Astrocyte (in vitro differentiated cells and primary cell): Measurements from ENCODE around the gene RASAL1. TPM values are rescaled to one million over a fixed set of nuclear protein-coding genes. Genes with fewer than 3 reads are reported as not detected.

Experiments
- DNase-seq: peaks from one replicate; pipeline ENCODE4 v3.0.0-alpha.2; 2010; ENCODE audit warnings: low read depth
- FAIRE-seq: peaks from 2 replicates; lab custom pipeline; 2011; peaks lifted over from hg19 to GRCh38; lab: Jason Lieb, UNC
- H2AFZ ChIP-seq: 2 replicates; pipeline ENCODE4 v1.6.0; 2012; ENCODE audit warnings: low read depth, low read length, inconsistent platforms
- H3K27ac ChIP-seq: 2 replicates; pipeline ENCODE4 v1.5.1; 2011; ENCODE audit warnings: low read depth, low read length, inconsistent platforms
- H3K27me3 ChIP-seq: 2 replicates; pipeline ENCODE4 v1.6.0; 2011; ENCODE audit warnings: low read length, inconsistent platforms; ENCODE audit not compliant: insufficient read depth
- H3K36me3 ChIP-seq: 2 replicates; pipeline ENCODE4 v1.5.1; 2011; ENCODE audit warnings: low read length, inconsistent platforms; ENCODE audit not compliant: insufficient read depth
- H3K4me1 ChIP-seq: 2 replicates; pipeline ENCODE4 v1.5.1; 2011; ENCODE audit warnings: low read length, inconsistent platforms; ENCODE audit not compliant: insufficient read depth
- H3K4me2 ChIP-seq: 2 replicates; pipeline ENCODE4 v1.6.0; 2012; ENCODE audit warnings: low read length, inconsistent platforms
- H3K4me3 ChIP-seq: 2 replicates; pipeline ENCODE4 v1.5.1; 2011; ENCODE audit warnings: low read depth, mild to moderate bottlenecking, low read length, inconsistent platforms; ENCODE audit not compliant: insufficient read depth
- H3K79me2 ChIP-seq: 2 replicates; pipeline ENCODE4 v1.6.0; 2012; ENCODE audit warnings: mild to moderate bottlenecking, low read length, inconsistent platforms; ENCODE audit not compliant: insufficient read depth
- H3K9ac ChIP-seq: 2 replicates; pipeline ENCODE4 v1.6.0; 2012; ENCODE audit warnings: mild to moderate bottlenecking, low read length, inconsistent platforms
- H3K9me3 ChIP-seq: 2 replicates; pipeline ENCODE4 v1.5.1; 2012; ENCODE audit warnings: low read depth, mild to moderate bottlenecking, low read length, inconsistent platforms; ENCODE audit not compliant: insufficient read depth
- H4K20me1 ChIP-seq: 2 replicates; pipeline ENCODE4 v1.6.0; 2012; ENCODE audit warnings: low read length, inconsistent platforms; ENCODE audit not compliant: insufficient read depth
- H3K27ac Mint-ChIP-seq: one replicate; pipeline ENCODE4 v1.8.0; 2021; ENCODE audit warnings: mild to moderate bottlenecking, mixed read lengths; ENCODE audit not compliant: unreplicated experiment
- H3K27me3 Mint-ChIP-seq: one replicate; pipeline ENCODE4 v1.8.0; 2021; ENCODE audit warnings: low read depth, mixed read lengths; ENCODE audit not compliant: unreplicated experiment
- H3K36me3 Mint-ChIP-seq: one replicate; pipeline ENCODE4 v1.8.0; 2021; ENCODE audit warnings: low read depth, mixed read lengths; ENCODE audit not compliant: unreplicated experiment
- H3K4me1 Mint-ChIP-seq: one replicate; pipeline ENCODE4 v1.8.0; 2021; ENCODE audit warnings: low read depth, mixed read lengths; ENCODE audit not compliant: unreplicated experiment
- H3K4me3 Mint-ChIP-seq: one replicate; pipeline ENCODE4 v1.8.0; 2021; ENCODE audit warnings: mild to moderate bottlenecking, moderate library complexity, mixed read lengths; ENCODE audit not compliant: unreplicated experiment
- H3K9me3 Mint-ChIP-seq: one replicate; pipeline ENCODE4 v1.8.0; 2021; ENCODE audit warnings: mild to moderate bottlenecking, mixed read lengths; ENCODE audit not compliant: unreplicated experiment
- EZH2 ChIP-seq: IDR thresholded peaks from 2 replicates; pipeline ENCODE4 v1.6.1; 2012; ENCODE audit warnings: mild to moderate bottlenecking, low read length, inconsistent platforms; ENCODE audit not compliant: insufficient read depth
- total RNA-seq: library from RNA; stranded (reverse); gene quantifications from 2 replicates; pipeline ENCODE4 v1.2.1, GENCODE V29; 2021
- TF ChIP-seq, protein P1 (sequence below): IDR thresholded peaks from 2 replicates; pipeline ENCODE4 v1.5.1; 2011; ENCODE audit warnings: low read depth, mild to moderate bottlenecking, inconsistent platforms, low read length, moderate library complexity; ENCODE audit not compliant: insufficient read depth

RASAL1 gene
- total RNA-seq, 1 donor from 2014 or later, result 0.48 TPM

DNA sequence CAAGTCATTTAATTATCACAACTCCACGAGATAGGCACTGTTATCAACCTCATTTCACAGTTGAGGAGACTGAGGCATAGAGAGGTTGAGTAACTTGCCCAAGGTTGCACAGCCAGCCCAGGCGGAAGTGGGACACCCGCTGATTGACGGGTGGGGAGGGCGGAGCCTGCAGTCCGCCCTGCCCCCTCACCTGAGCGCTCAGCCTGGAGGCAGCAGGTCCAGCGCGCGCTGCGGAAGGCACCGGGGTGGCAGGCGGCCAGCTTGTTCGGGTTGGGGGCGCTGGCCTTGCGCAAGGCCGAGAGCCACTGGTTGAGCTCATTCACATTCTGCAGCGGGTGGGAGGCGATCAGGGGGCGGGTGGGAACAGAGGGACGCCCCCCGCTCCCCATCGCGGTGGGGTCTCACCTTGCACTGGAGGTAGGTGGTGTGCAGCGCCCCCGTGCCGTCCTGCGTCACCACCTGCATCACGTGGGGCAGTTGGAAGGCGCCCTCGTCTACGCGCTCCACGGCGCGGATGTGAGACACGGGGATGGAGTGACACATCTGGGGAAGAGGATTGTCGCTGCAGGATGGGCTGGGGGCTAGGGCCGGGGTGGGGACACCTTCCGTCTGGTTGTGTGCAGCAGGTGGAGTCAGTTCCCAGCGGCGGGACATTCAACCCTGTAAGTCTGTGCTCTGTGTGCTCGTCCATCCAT lies 31.7 kb downstream of the RASAL1 start:
- Mint-ChIP-seq H3K27ac (no peak overlapping the region), H3K4me1 (no peaks in the 10 kb centered on the region), H3K4me3 (no peak overlapping the region), H3K27me3 (peaks cover 59% of the 10 kb centered on the region), H3K36me3 (peaks cover 1% of the 10 kb centered on the region), H3K9me3 (no peaks in the 10 kb centered on the region)
- Histone ChIP-seq H3K9me3 (no peaks in the 10 kb centered on the region), H3K4me3 (no peak overlapping the region), H3K27ac (no peak overlapping the region), H3K4me2 (no peak overlapping the region), H2AFZ (peak overlapping the region; percentile 10), H4K20me1 (no peaks in the 10 kb centered on the region), H3K27me3 (peaks cover 3% of the 10 kb centered on the region), H3K4me1 (no peaks in the 10 kb centered on the region), H3K79me2 (no peaks in the 10 kb centered on the region), H3K36me3 (no peaks in the 10 kb centered on the region), H3K9ac (no peak overlapping the region)
- FAIRE-seq, result no peak
- TF ChIP-seq, protein P1, sequence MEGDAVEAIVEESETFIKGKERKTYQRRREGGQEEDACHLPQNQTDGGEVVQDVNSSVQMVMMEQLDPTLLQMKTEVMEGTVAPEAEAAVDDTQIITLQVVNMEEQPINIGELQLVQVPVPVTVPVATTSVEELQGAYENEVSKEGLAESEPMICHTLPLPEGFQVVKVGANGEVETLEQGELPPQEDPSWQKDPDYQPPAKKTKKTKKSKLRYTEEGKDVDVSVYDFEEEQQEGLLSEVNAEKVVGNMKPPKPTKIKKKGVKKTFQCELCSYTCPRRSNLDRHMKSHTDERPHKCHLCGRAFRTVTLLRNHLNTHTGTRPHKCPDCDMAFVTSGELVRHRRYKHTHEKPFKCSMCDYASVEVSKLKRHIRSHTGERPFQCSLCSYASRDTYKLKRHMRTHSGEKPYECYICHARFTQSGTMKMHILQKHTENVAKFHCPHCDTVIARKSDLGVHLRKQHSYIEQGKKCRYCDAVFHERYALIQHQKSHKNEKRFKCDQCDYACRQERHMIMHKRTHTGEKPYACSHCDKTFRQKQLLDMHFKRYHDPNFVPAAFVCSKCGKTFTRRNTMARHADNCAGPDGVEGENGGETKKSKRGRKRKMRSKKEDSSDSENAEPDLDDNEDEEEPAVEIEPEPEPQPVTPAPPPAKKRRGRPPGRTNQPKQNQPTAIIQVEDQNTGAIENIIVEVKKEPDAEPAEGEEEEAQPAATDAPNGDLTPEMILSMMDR, result no peak
- no peak for TF ChIP-seq EZH2
- no peak for DNase-seq

DNA sequence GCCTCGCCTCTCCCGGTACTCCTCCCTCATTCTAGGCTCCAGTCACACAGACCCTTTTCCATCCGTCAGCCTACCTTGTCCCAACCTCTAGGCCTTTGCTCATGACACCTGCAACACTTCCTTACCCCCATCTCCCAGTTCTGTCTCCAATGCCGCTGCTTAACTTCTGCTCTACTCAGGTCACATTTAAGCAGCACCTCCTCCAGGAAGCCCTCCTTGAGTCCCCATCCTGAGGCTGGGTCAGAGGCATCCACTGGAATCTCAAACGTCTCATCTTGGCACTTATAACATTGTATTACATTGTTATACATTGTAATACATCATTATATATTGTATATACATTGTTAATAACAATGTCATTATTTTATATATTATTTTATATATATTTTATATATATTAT lies 32.8 kb downstream of the RASAL1 start:
- Mint-ChIP-seq H3K4me1 (peaks cover 2% of the 10 kb centered on the region), H3K4me3 (no peak overlapping the region), H3K27me3 (peaks cover 58% of the 10 kb centered on the region), H3K27ac (no peak overlapping the region), H3K9me3 (no peaks in the 10 kb centered on the region), H3K36me3 (peaks cover 1% of the 10 kb centered on the region)
- H3K27ac ChIP-seq, result no peak overlapping the region
- no peaks in the 10 kb centered on the region for H3K36me3 ChIP-seq
- TF ChIP-seq, protein P1, result no peak
- TF ChIP-seq EZH2, result no peak
- H3K79me2 ChIP-seq, result no peaks in the 10 kb centered on the region
- no peak for DNase-seq
- H3K4me1 ChIP-seq, result peaks cover 4% of the 10 kb centered on the region
- H2AFZ ChIP-seq, result no peak overlapping the region
- no peak overlapping the region for H3K4me3 ChIP-seq
- H4K20me1 ChIP-seq, result no peaks in the 10 kb centered on the region
- H3K27me3 ChIP-seq, result peaks cover 3% of the 10 kb centered on the region
- no peaks in the 10 kb centered on the region for H3K9me3 ChIP-seq
- H3K4me2 ChIP-seq, result no peak overlapping the region
- no peak for FAIRE-seq
- no peak overlapping the region for H3K9ac ChIP-seq

DNA sequence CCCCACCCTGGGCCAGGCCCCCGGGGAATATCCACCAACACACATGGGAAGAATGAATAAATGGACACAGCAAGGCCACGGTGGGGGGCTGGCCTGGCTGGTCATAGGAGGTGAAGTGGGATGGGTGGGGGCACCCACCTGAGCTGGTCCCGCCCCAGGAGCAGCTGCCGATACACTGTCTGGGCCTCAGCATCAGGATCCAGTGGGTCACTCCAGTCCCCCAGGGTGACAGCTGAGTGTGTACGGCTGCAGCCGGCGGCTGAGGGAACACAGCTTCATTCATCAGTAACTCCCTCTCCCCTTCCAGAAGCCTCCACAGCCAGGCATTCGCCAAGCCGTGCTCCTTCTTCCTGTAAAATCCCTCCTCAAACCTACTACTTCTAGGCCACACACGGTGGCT lies 33.8 kb downstream of the RASAL1 start:
- H3K27ac ChIP-seq, result no peak overlapping the region

More for the DNA sequence above, 33.8 kb downstream of the RASAL1 start:
- H3K79me2 ChIP-seq, result no peaks in the 10 kb centered on the region
- no peaks in the 10 kb centered on the region for H3K9me3 ChIP-seq
- Mint-ChIP-seq H3K27ac (no peak overlapping the region), H3K4me1 (peaks cover 2% of the 10 kb centered on the region), H3K9me3 (no peaks in the 10 kb centered on the region), H3K27me3 (peaks cover 50% of the 10 kb centered on the region), H3K4me3 (no peak overlapping the region), H3K36me3 (peaks cover 1% of the 10 kb centered on the region)
- H3K4me3 ChIP-seq, result no peak overlapping the region
- H3K36me3 ChIP-seq, result no peaks in the 10 kb centered on the region
- H3K4me2 ChIP-seq, result no peak overlapping the region
- no peak for TF ChIP-seq EZH2
- H3K4me1 ChIP-seq, result peaks cover 5% of the 10 kb centered on the region
- H4K20me1 ChIP-seq, result no peaks in the 10 kb centered on the region
- FAIRE-seq (no peak), DNase-seq (no peak)
- no peak overlapping the region for H3K9ac ChIP-seq
- peaks cover 3% of the 10 kb centered on the region for H3K27me3 ChIP-seq
- no peak overlapping the region for H2AFZ ChIP-seq
